ENCODE measurements around the gene MYLK2. TPM values are rescaled to one million over a fixed set of nuclear protein-coding genes. Genes with fewer than 3 reads are reported as not detected.

Gene MYLK2
- total and polyA plus RNA-seq, 10 of the 15 experiments (the other 5 are each of a cell fraction or from before 2014, with no cell fraction given) = 0.04 to 0.67 (median 0.18) TPM; not detected in 1

DNA sequence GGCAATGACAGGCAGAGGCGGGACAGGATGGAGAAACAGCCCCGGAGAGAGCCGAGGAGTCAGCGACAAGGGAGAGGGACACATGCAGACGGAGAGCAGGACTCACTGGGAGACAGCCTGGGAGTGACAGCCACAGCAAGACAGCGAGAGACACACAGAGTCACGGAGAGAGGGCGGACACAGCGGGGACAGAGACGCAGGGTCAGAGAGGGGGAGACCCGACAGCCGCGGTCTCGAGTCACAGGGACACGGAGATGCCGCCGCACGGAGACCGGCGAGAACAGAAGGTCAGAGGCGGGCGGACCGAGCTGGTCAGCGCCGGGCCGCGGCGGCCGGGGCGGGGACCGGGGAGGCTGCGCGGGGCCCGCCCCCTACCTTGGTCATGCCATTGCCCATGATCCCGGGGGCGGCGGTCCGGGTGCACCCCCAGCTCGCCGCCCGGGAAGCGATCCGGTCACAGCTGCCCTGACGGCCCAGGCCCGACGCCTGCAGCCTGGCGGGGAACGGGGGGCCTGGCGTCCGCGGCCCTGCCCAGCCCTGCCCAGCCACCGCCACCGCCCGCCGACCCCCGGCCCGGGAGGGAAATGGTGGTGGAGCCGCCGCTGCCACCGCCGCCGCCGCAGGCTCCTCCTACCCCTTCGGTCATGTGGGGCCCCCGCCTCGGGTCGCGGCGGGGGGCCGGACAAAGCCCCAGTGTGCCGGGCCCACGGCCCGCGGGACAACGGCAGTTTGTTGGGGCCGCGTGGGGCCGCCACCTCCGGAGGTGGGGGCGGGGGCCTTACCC, 51.0 kb downstream of the MYLK2 start, which contains the start of the genes DUSP15 and TTLL9:
Gene DUSP15, minus strand, starts transcription at position 586 of the 784 bp plus-strand sequence. Its CDS starts 190 bp downstream, at position 396.
Gene TTLL9, plus strand, starts transcription at position 693 of the 784 bp plus-strand sequence. CDS start 493 bp downstream, outside the sequence.
- H3K36me3 ChIP-seq (ENCODE audit: control insufficient read depth in 2 of 2, insufficient read depth in 2 of 2, low read length in 1 of 2) = no peaks in the 10 kb centered on the region
- no peaks in the 10 kb centered on the region for H3K9me3 ChIP-seq (replicated peaks; ENCODE audit: control insufficient read depth, insufficient read depth, low read length)
- no peak within 1 kb of the TSS for H3K27ac ChIP-seq (ENCODE audit: control insufficient read depth, insufficient read depth)
- BruUV-seq (replicated peaks) = no TSS peak
- H3K4me1 ChIP-seq (ENCODE audit: control insufficient read depth, insufficient read depth, low read length) = peaks cover 13% of the 10 kb centered on the region
- peak within 1 kb of the TSS; percentile 50 for H2AFZ ChIP-seq (ENCODE audit: control insufficient read depth, low read depth, low read length)
- intact Hi-C loops (cut with micrococcal nuclease; ENCODE audit: unreplicated experiment) (no loop called here), in situ Hi-C loops (cut with MboI) (no loop called here)
- SMC1A ChIA-PET (ENCODE audit: uncharacterized antibody, unreplicated experiment) = interaction anchor here (1.2 to 4.2 kb wide), 5 partner anchors 17 to 82 kb away, joined by 3 to 16 read pairs (median 11); partner anchors contain the start of gene PDRG1
- H3K27me3 ChIP-seq (replicated peaks in 1 of 2; ENCODE audit: control insufficient read depth in 2 of 2, insufficient read depth in 2 of 2, low read length in 1 of 2) = peaks cover 6 to 13% of the 10 kb centered on the region in 2 experiments
- CTCF ChIA-PET = interaction anchor here (1.5 kb wide), 1 partner anchor 25 kb away, joined by 3 read pairs; no protein-coding TSS in a partner anchor
- H3K9ac ChIP-seq (ENCODE audit: control insufficient read depth, insufficient read depth, low read length) = peak within 1 kb of the TSS; percentile 31; the same call in 1 of the 2 replicates
- POLR2A ChIA-PET = interaction anchor here (0.5 to 6.1 kb wide), 6 partner anchors 10 to 614 kb away, joined by 3 to 31 read pairs (median 9); no protein-coding TSS in a partner anchor
- WGBS (ENCODE audit: insufficient coverage, insufficient replicate concordance, low lambda C conversion rate, missing lambda C conversion rate) = 3% methylated on average over 32 of the region's 80 CpGs
- no peaks in the 10 kb centered on the region for H4K20me1 ChIP-seq (ENCODE audit: control insufficient read depth, insufficient read depth)
- peak within 1 kb of the TSS; percentile 69 for H3K4me2 ChIP-seq (ENCODE audit: control insufficient read depth, insufficient read depth)
- DNase-seq (ENCODE audit: low read depth, low spot score) = no peak
- FAIRE-seq = no peak
- H3K4me3 ChIP-seq = peak within 1 kb of the TSS; percentile 41; the same call in 1 of the 2 replicates
- H3K79me2 ChIP-seq (ENCODE audit: control insufficient read depth, insufficient read depth, low read length) = no peaks in the 10 kb centered on the region
- peak; percentile 65 for ATAC-seq
- RAD21 ChIA-PET (ENCODE audit: unreplicated experiment) = interaction anchor here (1.1 to 3.6 kb wide), 3 partner anchors 17 to 81 kb away, joined by 3 to 26 read pairs (median 7); partner anchors contain the start of gene PDRG1
- TF ChIP-seq, protein P1, sequence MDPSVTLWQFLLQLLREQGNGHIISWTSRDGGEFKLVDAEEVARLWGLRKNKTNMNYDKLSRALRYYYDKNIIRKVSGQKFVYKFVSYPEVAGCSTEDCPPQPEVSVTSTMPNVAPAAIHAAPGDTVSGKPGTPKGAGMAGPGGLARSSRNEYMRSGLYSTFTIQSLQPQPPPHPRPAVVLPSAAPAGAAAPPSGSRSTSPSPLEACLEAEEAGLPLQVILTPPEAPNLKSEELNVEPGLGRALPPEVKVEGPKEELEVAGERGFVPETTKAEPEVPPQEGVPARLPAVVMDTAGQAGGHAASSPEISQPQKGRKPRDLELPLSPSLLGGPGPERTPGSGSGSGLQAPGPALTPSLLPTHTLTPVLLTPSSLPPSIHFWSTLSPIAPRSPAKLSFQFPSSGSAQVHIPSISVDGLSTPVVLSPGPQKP (IDR thresholded peaks at IDR 0.05; ENCODE audit: low read depth, low read length) = no peak
- TF ChIP-seq, protein P2, sequence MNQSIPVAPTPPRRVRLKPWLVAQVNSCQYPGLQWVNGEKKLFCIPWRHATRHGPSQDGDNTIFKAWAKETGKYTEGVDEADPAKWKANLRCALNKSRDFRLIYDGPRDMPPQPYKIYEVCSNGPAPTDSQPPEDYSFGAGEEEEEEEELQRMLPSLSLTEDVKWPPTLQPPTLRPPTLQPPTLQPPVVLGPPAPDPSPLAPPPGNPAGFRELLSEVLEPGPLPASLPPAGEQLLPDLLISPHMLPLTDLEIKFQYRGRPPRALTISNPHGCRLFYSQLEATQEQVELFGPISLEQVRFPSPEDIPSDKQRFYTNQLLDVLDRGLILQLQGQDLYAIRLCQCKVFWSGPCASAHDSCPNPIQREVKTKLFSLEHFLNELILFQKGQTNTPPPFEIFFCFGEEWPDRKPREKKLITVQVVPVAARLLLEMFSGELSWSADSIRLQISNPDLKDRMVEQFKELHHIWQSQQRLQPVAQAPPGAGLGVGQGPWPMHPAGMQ (IDR thresholded peaks at IDR 0.05; ENCODE audit: borderline replicate concordance) = no peak
- TF ChIP-seq, protein P3, sequence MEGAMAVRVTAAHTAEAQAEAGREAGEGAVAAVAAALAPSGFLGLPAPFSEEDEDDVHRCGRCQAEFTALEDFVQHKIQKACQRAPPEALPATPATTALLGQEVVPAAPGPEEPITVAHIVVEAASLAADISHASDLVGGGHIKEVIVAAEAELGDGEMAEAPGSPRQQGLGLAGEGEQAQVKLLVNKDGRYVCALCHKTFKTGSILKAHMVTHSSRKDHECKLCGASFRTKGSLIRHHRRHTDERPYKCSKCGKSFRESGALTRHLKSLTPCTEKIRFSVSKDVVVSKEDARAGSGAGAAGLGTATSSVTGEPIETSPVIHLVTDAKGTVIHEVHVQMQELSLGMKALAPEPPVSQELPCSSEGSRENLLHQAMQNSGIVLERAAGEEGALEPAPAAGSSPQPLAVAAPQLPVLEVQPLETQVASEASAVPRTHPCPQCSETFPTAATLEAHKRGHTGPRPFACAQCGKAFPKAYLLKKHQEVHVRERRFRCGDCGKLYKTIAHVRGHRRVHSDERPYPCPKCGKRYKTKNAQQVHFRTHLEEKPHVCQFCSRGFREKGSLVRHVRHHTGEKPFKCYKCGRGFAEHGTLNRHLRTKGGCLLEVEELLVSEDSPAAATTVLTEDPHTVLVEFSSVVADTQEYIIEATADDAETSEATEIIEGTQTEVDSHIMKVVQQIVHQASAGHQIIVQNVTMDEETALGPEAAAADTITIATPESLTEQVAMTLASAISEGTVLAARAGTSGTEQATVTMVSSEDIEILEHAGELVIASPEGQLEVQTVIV (IDR thresholded peaks at IDR 0.05; ENCODE audit: borderline replicate concordance, partially characterized antibody) = no peak
- TF ChIP-seq TCF3 (IDR thresholded peaks at IDR 0.05; ENCODE audit: borderline replicate concordance, insufficient read depth, low read depth, low read length) (no peak), NRF1 (conservative IDR thresholded peaks at IDR 0.05; ENCODE audit: low read depth, low read length) (no peak), TARDBP (IDR thresholded peaks at IDR 0.05; ENCODE audit: borderline replicate concordance) (no peak), ZZZ3 (IDR thresholded peaks at IDR 0.05; ENCODE audit: control insufficient read depth, insufficient read length, low read depth) (no peak), RAD21 (IDR thresholded peaks at IDR 0.05; ENCODE audit: insufficient read depth, low read depth, low read length) (no peak), SIN3A (IDR thresholded peaks at IDR 0.05; ENCODE audit: low read depth, low read length) (no peak), ZBED1 (IDR thresholded peaks at IDR 0.05; ENCODE audit: borderline replicate concordance) (no peak), MTA2 (IDR thresholded peaks at IDR 0.05; ENCODE audit: low read depth) (no peak), SMAD5 (IDR thresholded peaks at IDR 0.05; ENCODE audit: low read depth) (no peak), CEBPB (IDR thresholded peaks at IDR 0.05; ENCODE audit: borderline replicate concordance in 1 of 2, low read depth in 2 of 2, low read length in 2 of 2) (no peak), NFIC (IDR thresholded peaks at IDR 0.05; ENCODE audit: low read depth, low read length) (no peak), ZNF622 (IDR thresholded peaks at IDR 0.05) (no peak), RCOR1 (conservative IDR thresholded peaks at IDR 0.05; ENCODE audit: low read depth, low read length) (no peak), GABPA (IDR thresholded peaks at IDR 0.05; ENCODE audit: low read depth) (no peak), PML (IDR thresholded peaks at IDR 0.05; ENCODE audit: low read length) (no peak), MEF2A (IDR thresholded peaks at IDR 0.05; ENCODE audit: insufficient read depth, low read depth, low read length) (no peak)

Data from GM12878 (cell line).